MCF 10A (cell line): ENCODE data around the gene CSTF2T. TPM values are rescaled to one million over a fixed set of nuclear protein-coding genes. Genes with fewer than 3 reads are reported as not detected.

Experiments used
- BruUV-seq: library from RNA; stranded (reverse); fragments of 400-500 nt; replicated peaks from 2 replicates; lab custom pipeline; 2021; lab: Mats Ljungman, UMichigan
- CTCF ChIA-PET: fragments of 300-600 bp; sonication (Branson Sonifier 250); formaldehyde crosslinking; extraction: SDS; loops from one replicate; lab custom pipeline; 2021; ENCODE audit warnings: antibody characterized with exemption, inconsistent platforms; lab: Yijun Ruan, JAX
- POLR2A ChIA-PET: fragments of 300-600, 350-650 bp; sonication (Branson Sonifier 250); formaldehyde crosslinking; extraction: SDS; loops from one replicate; lab custom pipeline; 2020; ENCODE audit warnings: antibody characterized with exemption, inconsistent platforms; lab: Yijun Ruan, JAX
- DNase-seq: peaks from one replicate; pipeline ENCODE4 v3.0.0-alpha.2; 2018; ENCODE audit not compliant: unreplicated experiment
- H3K27ac Mint-ChIP-seq: one replicate; pipeline ENCODE4 v1.8.0; 2022; ENCODE audit warnings: mild to moderate bottlenecking, low read depth, mixed read lengths; ENCODE audit not compliant: unreplicated experiment
- H3K27me3 Mint-ChIP-seq: one replicate; pipeline ENCODE4 v1.8.0; 2022; ENCODE audit warnings: mixed read lengths; ENCODE audit not compliant: insufficient read depth, unreplicated experiment
- H3K36me3 Mint-ChIP-seq: one replicate; pipeline ENCODE4 v1.8.0; 2022; ENCODE audit warnings: mild to moderate bottlenecking, moderate library complexity, mixed read lengths; ENCODE audit not compliant: insufficient read depth, unreplicated experiment
- H3K4me1 Mint-ChIP-seq: one replicate; pipeline ENCODE4 v1.8.0; 2022; ENCODE audit warnings: mixed read lengths; ENCODE audit not compliant: insufficient read depth, unreplicated experiment
- H3K4me3 Mint-ChIP-seq: one replicate; pipeline ENCODE4 v1.8.0; 2022; ENCODE audit warnings: mild to moderate bottlenecking, moderate library complexity, mixed read lengths; ENCODE audit not compliant: unreplicated experiment
- H3K9me3 Mint-ChIP-seq: one replicate; pipeline ENCODE4 v1.8.0; 2022; ENCODE audit warnings: mixed read lengths; ENCODE audit not compliant: unreplicated experiment
- CTCF ChIP-seq: fragments of 200-600 bp; IDR thresholded peaks from one replicate; pipeline ENCODE4 v1.8.0; 2022; ENCODE audit warnings: antibody characterized with exemption, mild to moderate bottlenecking; ENCODE audit not compliant: unreplicated experiment
- intact Hi-C: fragments of 100-400 bp; cut with micrococcal nuclease; formaldehyde crosslinking; loops from 2 replicates; pipeline ENCODE4 v1.14.1; 2022
- total RNA-seq: library from RNA; stranded (reverse); gene quantifications from 2 replicates; pipeline ENCODE4 v1.2.3, GENCODE V29; 2022

The CSTF2T gene
- total RNA-seq, 1 experiment from 2014 or later: 15.7 TPM

- Mint-ChIP-seq H3K27ac (no peak overlapping the region), H3K27me3 (peaks cover 38% of the 10 kb centered on the region), H3K4me3 (no peak overlapping the region), H3K4me1 (no peaks in the 10 kb centered on the region), H3K9me3 (no peaks in the 10 kb centered on the region), H3K36me3 (no peaks in the 10 kb centered on the region)
- DNase-seq: no peak
- no TSS peak for BruUV-seq
- TF ChIP-seq CTCF: no peak
- ChIA-PET CTCF (interaction anchor here (0.6 kb wide), 2 partner anchors 42 to 212 kb away, joined by 4 read pairs; no protein-coding TSS in a partner anchor), POLR2A (no interaction called here)
- intact Hi-C loops: no loop called here
Measured at GRCh38 chr10:51663086-51663485, 36.3 kb downstream of the CSTF2T start.

- BruUV-seq: no TSS peak
- CTCF ChIA-PET: interaction anchor here (0.6 kb wide), 1 partner anchor 70 kb away, joined by 3 read pairs; no protein-coding TSS in a partner anchor
- POLR2A ChIA-PET: no interaction called here
- Mint-ChIP-seq H3K4me1 (no peaks in the 10 kb centered on the region), H3K4me3 (no peak overlapping the region), H3K27me3 (peaks cover 41% of the 10 kb centered on the region), H3K27ac (no peak overlapping the region), H3K9me3 (no peaks in the 10 kb centered on the region), H3K36me3 (no peaks in the 10 kb centered on the region)
- intact Hi-C loops: no loop called here
- no peak for TF ChIP-seq CTCF
- DNase-seq: no peak
Measured at GRCh38 chr10:51659344-51659743, 40.1 kb downstream of the CSTF2T start.

GRCh38 chr10:51658000-51658399, 41.4 kb downstream of the CSTF2T start:
- no peaks in the 10 kb centered on the region for H3K9me3 Mint-ChIP-seq
- no peaks in the 10 kb centered on the region for H3K36me3 Mint-ChIP-seq
- no peak overlapping the region for H3K4me3 Mint-ChIP-seq
- no TSS peak for BruUV-seq
- CTCF ChIA-PET: no interaction called here
- H3K27me3 Mint-ChIP-seq: peaks cover 38% of the 10 kb centered on the region
- no peak overlapping the region for H3K27ac Mint-ChIP-seq
- no peak for DNase-seq
- POLR2A ChIA-PET: no interaction called here
- H3K4me1 Mint-ChIP-seq: no peaks in the 10 kb centered on the region
- TF ChIP-seq CTCF: no peak
- intact Hi-C loops: no loop called here

- no peaks in the 10 kb centered on the region for H3K9me3 Mint-ChIP-seq
- no peak overlapping the region for H3K27ac Mint-ChIP-seq
- H3K36me3 Mint-ChIP-seq: no peaks in the 10 kb centered on the region
- peaks cover 28% of the 10 kb centered on the region for H3K27me3 Mint-ChIP-seq
- intact Hi-C loops: no loop called here
- no peak for DNase-seq
- TF ChIP-seq CTCF: no peak
- H3K4me3 Mint-ChIP-seq: no peak overlapping the region
- ChIA-PET POLR2A (no interaction called here), CTCF (no interaction called here)
- BruUV-seq: no TSS peak
- H3K4me1 Mint-ChIP-seq: no peaks in the 10 kb centered on the region
Measured at GRCh38 chr10:51656503-51656902, 42.9 kb downstream of the CSTF2T start.
